ENCODE measurements around the gene MUCL1. TPM values are rescaled to one million over a fixed set of nuclear protein-coding genes. Genes with fewer than 3 reads are reported as not detected.
"Not testable (repeated sequence)": the region's sequence is repeated elsewhere in the genome, so short reads cannot be mapped to it uniquely, and the experiment has no call there.

The MUCL1 gene, protein sequence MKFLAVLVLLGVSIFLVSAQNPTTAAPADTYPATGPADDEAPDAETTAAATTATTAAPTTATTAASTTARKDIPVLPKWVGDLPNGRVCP
- not detected for total RNA-seq

DNA sequence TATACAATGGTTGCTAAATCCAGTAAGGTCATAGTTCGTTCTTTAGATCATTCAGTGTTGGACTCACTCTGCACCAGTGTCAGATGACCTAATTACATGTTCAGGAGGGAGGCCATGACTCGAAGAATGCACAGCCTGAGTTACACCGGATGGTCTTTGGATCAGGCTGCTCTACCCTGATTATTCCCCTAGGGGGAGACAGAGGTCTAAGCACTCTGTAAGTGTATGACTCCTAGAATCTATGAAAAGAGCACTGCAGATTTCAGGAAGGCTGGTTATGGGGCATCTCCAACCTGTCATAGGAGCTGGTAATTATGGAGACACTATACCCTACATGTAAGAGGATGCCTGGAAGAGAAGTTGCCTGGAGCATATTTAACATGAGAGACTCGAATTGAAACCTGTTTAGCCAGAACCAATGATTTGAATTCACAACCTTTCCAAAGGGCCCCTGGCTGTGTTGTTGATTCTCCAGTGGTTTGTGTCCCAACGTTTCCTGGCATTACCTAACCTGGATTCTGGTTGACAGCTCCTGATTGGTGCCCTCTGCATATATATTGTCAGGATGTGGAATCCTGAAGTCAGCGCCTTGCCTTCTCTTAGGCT is at the start of gene MUCL1:
Gene MUCL1 (plus strand): TSS at position 584 of the 606 bp plus-strand sequence. CDS start 67 bp downstream, outside the sequence.
- ChIA-PET POLR2A (no interaction called here), CTCF (interaction anchor here (0.5 to 2.6 kb wide), 5 partner anchors 35 to 217 kb away, joined by 3 to 16 read pairs (median 3); no protein-coding TSS in a partner anchor)

- POLR2A ChIA-PET: no interaction called here
- CTCF ChIA-PET: no interaction called here
These were observed 32.6 kb upstream of the MUCL1 start for GRCh38 chr12:54821676-54822075.

DNA sequence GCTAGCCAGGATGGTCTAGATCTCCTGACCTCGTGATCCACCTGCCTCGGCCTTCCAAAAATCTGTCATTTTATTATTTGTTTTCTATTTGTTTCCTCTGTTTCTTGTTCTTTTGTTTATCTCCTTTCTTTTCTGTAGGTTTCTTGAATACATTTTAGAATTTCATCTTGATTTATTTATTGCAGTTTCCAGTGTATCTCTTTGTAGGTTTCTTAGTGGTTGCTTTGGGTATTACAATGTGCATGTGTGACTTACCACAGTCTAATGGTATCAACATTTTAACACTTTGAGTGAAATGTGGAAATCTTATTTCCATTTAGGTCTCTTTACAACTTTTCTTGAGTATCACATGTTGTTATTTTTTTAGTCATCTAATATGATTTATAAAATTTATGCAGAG is 29.9 kb upstream of the MUCL1 start:
- POLR2A ChIA-PET: no interaction called here
- CTCF ChIA-PET: no interaction called here

- ChIA-PET CTCF (no interaction called here), POLR2A (no interaction called here)
These were observed 24.8 kb upstream of the MUCL1 start for GRCh38 chr12:54829511-54829910.

DNA sequence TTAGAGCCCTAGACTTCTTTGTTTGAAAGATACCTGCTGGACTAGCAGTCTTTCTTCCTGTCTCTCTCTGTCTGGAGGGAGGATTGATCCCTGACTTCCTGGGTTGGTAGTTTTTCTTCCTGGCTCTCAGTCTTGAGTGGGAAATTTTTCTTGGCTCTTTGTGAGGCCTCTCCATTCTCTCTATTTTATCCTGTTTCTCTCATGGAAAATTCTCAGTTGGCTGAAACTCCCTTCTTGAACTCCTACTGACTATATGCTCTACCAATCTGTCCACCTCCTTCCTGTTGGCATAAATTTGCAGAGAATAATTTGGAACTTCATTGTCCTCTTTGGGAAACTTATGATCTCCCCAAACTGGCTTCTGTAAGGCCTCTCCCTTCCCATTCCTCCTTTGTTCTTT is 24.1 kb upstream of the MUCL1 start:
- ChIA-PET POLR2A (no interaction called here), CTCF (no interaction called here)

GRCh38 chr12:54831631-54832030 is 22.7 kb upstream of the MUCL1 start:
- POLR2A ChIA-PET: no interaction called here
- CTCF ChIA-PET: no interaction called here

GRCh38 chr12:54840244-54840865 is 14.0 kb upstream of the MUCL1 start:
- POLR2A ChIA-PET: no interaction called here
- CTCF ChIA-PET: no interaction called here

DNA sequence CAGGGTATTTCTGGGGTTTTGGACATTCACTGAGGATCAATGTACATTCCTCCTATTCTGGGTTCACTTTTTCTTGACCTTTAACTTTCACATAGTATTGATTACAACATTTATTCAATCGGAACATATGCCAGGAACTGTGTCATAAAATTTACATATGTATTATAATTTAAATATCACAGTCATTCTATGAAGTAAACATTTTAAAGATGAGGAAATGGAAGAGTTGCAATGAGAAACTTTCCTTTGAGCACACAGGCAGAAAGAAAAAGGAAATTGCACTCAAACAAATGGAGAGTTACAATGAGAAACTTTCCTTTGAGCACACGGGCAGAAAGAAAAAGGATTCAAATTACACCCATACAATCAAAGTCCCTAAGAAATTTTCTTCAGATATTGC is 3.1 kb downstream of the MUCL1 start:
- POLR2A ChIA-PET: no interaction called here
- CTCF ChIA-PET: no interaction called here

DNA sequence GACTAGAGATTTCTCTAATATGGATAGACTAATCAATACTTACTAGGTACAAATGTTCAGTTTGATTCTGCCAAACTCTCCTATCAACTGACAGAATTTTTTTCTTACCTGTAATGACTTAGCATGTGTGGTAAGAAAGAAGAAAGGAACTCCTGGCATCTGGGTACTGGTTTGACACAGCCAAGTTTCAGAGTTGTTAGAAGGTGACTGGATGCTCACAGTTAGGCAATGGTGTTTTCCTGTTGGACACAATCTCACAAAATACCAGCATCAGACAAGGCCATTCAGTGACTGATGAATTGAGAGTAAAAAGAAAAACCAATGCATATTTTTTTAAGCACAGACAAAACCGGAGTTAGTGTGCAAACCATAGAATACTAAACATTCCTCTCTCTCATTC is 4.2 kb downstream of the MUCL1 start:
- POLR2A ChIA-PET: no interaction called here
- CTCF ChIA-PET: no interaction called here

GRCh38 chr12:54859502-54859901 is 5.2 kb downstream of the MUCL1 start:
- ChIA-PET CTCF (no interaction called here), POLR2A (no interaction called here)

- ChIA-PET POLR2A (no interaction called here), CTCF (no interaction called here)
These were observed 7.6 kb downstream of the MUCL1 start for GRCh38 chr12:54861927-54862326.

GRCh38 chr12:54863948-54864618 is 9.8 kb downstream of the MUCL1 start:
- ChIA-PET POLR2A (no interaction called here), CTCF (no interaction called here)

DNA sequence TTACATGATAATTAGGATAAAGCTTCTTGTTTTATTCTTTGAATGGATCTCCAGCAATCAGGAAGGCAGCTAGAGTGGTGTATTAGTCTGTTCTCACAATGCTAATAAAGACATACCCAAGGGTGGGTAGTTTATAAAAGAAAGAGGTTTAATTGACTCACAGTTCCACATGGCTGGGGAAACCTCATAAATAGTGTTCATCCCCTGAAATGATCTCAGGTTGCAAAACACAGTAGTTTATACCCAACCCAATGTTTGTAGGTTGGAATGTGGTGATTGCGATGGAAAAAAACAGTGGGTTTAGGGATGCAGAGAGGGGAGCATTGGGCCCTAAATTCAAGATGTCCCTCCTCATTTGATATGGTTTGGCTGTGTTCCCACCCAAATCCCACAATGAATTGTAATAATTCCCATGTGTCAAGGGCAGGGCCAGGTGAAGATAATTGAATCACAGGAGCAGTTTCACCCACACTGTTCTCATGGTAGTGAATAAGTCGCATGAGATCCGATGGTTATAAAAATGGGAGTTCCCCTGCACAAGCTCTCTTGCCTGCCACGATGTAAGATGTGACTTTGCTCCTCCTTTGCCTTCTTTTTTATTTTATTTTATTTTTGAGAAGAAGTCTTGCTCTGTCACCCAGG is 11.5 kb downstream of the MUCL1 start:
- ChIA-PET CTCF (interaction anchor here (1.0 to 1.8 kb wide), 3 partner anchors 17 to 93 kb away, joined by 3 to 5 read pairs (median 4); no protein-coding TSS in a partner anchor), POLR2A (no interaction called here)

- CTCF ChIA-PET: no interaction called here
- POLR2A ChIA-PET: no interaction called here
These were observed 14.4 kb downstream of the MUCL1 start for GRCh38 chr12:54868690-54869089.

DNA sequence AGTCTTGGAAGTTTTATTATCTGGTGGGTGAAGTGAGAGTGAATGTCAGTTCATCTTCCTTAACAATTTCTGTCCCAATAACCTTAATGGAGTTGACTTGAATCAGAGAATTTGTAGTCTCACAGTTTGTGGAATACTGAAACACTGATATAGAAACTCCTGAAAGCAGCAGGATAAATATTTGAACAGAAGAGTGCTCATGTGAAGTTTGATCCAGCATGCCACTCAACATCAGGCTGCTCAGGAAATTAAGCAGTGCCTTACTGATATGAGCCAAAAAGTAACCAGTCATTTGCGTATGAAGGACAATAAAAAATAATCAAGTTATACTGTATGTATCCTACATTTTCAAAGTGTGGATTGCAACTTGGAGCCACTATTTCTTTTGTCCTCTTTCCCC is 15.7 kb downstream of the MUCL1 start:
- POLR2A ChIA-PET: no interaction called here
- CTCF ChIA-PET: no interaction called here

DNA sequence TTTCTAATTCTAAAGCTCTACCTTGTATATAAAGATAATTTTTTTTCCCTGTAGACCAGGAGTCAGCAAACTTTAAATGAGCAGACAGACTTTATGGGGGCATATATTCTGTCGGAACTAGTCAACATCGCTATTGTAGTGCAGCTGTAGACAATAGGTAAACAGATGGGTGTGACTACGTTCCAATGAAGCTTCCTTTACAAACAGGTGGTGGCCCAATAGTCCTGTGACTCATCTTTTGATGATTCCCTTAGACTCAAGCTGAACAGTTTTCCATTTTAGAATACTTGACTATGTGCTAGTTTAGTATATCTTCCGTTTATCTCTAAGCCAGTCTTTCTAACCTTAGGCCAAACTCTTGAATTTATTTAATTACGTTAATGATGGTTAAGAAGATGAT is 16.3 kb downstream of the MUCL1 start:
- ChIA-PET POLR2A (no interaction called here), CTCF (no interaction called here)

DNA sequence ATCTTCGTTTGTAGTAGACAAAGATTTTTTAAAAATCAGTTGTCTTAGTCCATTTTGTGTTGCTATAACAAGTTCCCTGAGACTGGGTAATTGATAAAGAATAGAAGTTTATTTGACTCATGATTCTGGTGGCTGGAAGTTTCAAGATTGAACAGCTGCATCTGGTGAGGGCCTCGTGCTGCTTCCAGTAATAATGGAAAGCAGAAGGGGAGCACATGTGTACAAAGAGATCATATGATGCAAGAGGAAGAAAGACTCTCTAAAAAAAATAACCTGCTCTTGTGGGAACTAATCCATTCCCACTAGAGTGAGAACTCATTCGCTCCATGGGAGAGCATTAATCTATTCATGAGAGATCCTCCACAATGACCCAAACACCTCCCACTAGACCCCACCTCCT is 24.8 kb downstream of the MUCL1 start:
- POLR2A ChIA-PET: no interaction called here
- CTCF ChIA-PET: no interaction called here

- ChIA-PET CTCF (no interaction called here), POLR2A (no interaction called here)
These were observed 25.3 kb downstream of the MUCL1 start for GRCh38 chr12:54879579-54879978.

- ChIA-PET POLR2A (no interaction called here), CTCF (interaction anchor here (1.3 kb wide), 1 partner anchor 16 kb away, joined by 3 read pairs; no protein-coding TSS in a partner anchor)
These were observed 27.8 kb downstream of the MUCL1 start for GRCh38 chr12:54882079-54882478.

- POLR2A ChIA-PET: not testable (repeated sequence)
- CTCF ChIA-PET: interaction anchor here (1.3 kb wide), 1 partner anchor 16 kb away, joined by 3 read pairs; no protein-coding TSS in a partner anchor
These were observed 28.3 kb downstream of the MUCL1 start for GRCh38 chr12:54882597-54882996.

- CTCF ChIA-PET, POLR2A ChIA-PET: not testable (repeated sequence)
These were observed 34.1 kb downstream of the MUCL1 start for GRCh38 chr12:54888428-54888827.

Measured in activated CD8-positive, alpha-beta memory T cell treated with anti-CD3 and anti-CD28 coated beads for 36 hours (primary cell).